T-cell (primary cell): ENCODE data around the gene ACOT11. TPM values are rescaled to one million over a fixed set of nuclear protein-coding genes. Genes with fewer than 3 reads are reported as not detected.

Experiments
- ATAC-seq, 4 experiments: fragments of 200-7000 bp in 3 of 4; fragments of 150-1000 bp in 1 of 4; cut with Tn5 transposase; replicated peaks in 1 of 4; 1 replicate in 3 of 4; 2 replicates in 1 of 4; pipeline ENCODE4 v1.10.0; 2021; ENCODE audit warnings: moderate library complexity in 3 of 4, mild to moderate bottlenecking in 2 of 4, moderate number of reproducible peaks in 1 of 4
- CTCF ChIA-PET, 2 donors: fragments of 300-600 bp; sonication (Branson Sonifier 250); formaldehyde crosslinking; loops; one replicate each; lab custom pipeline; 2022; ENCODE audit warnings: antibody characterized with exemption in 2 of 2; lab: Charles Lee
- POLR2A ChIA-PET, 2 donors: fragments of 300-600 bp; sonication (Branson Sonifier 250); formaldehyde crosslinking; loops; one replicate each; lab custom pipeline; 2022; ENCODE audit warnings: antibody characterized with exemption in 2 of 2; lab: Charles Lee
- DNase-seq, 35 experiments: peaks; one replicate each; pipeline versions ENCODE4 v3.0.0 to v3.0.0-alpha.2; 2013 to 2023
- H3K27ac ChIP-seq: one replicate; pipeline ENCODE4 v1.5.1; 2013; ENCODE audit warnings: low read length
- H3K27me3 ChIP-seq, 2 experiments: replicated peaks in 1 of 2; 1 replicate in 1 of 2; 2 replicates in 1 of 2; pipeline versions ENCODE4 v1.6.1 to v1.7.0; 2013; ENCODE audit warnings: low read length in 1 of 2, mixed read lengths in 1 of 2; ENCODE audit not compliant: control insufficient read depth in 2 of 2, insufficient read depth in 2 of 2; ENCODE audit errors: extremely low read depth in 1 of 2
- H3K36me3 ChIP-seq, 2 donors: 1 replicate in 1 of 2; 2 replicates in 1 of 2; pipeline versions ENCODE4 v1.6.1 to v1.7.0; 2013; ENCODE audit warnings: low read length in 1 of 2; ENCODE audit not compliant: control insufficient read depth in 2 of 2, insufficient read depth in 1 of 2; ENCODE audit errors: extremely low read depth in 1 of 2
- H3K4me1 ChIP-seq, 2 experiments: 1 replicate in 1 of 2; 2 replicates in 1 of 2; pipeline versions ENCODE4 v1.6.1 to v1.7.0; 2013; ENCODE audit warnings: low read length in 2 of 2, mixed read lengths in 1 of 2; ENCODE audit not compliant: insufficient read depth in 2 of 2, control insufficient read depth in 1 of 2; ENCODE audit errors: extremely low read depth in 1 of 2
- H3K4me3 ChIP-seq, 2 donors: 1 replicate in 1 of 2; 2 replicates in 1 of 2; pipeline versions ENCODE4 v1.5.1 to v1.7.0; 2013; ENCODE audit warnings: mild to moderate bottlenecking in 2 of 2, low read length in 1 of 2, moderate library complexity in 1 of 2; ENCODE audit not compliant: control insufficient read depth in 1 of 2; ENCODE audit errors: extremely low read depth in 1 of 2
- H3K9me3 ChIP-seq: 2 replicates; pipeline ENCODE4 v1.7.0; 2013
- H3K27ac Mint-ChIP-seq, 2 donors: one replicate each; pipeline ENCODE4 v1.8.0; 2020 to 2021; ENCODE audit warnings: mild to moderate bottlenecking in 2 of 2, mixed read lengths in 2 of 2
- H3K27me3 Mint-ChIP-seq, 2 donors: one replicate each; pipeline ENCODE4 v1.8.0; 2021 to 2022; ENCODE audit warnings: mixed read lengths in 2 of 2
- H3K36me3 Mint-ChIP-seq: one replicate; pipeline ENCODE4 v1.8.0; 2021; ENCODE audit warnings: mixed read lengths
- H3K4me1 Mint-ChIP-seq, 3 donors: one replicate each; pipeline ENCODE4 v1.8.0; 2020 to 2022; ENCODE audit warnings: mixed read lengths in 3 of 3, mild to moderate bottlenecking in 1 of 3
- H3K4me3 Mint-ChIP-seq, 3 donors: one replicate each; pipeline ENCODE4 v1.8.0; 2020 to 2022; ENCODE audit warnings: mild to moderate bottlenecking in 3 of 3, mixed read lengths in 3 of 3, moderate library complexity in 3 of 3
- H3K9me3 Mint-ChIP-seq, 3 donors: one replicate each; pipeline ENCODE4 v1.8.0; 2020 to 2022; ENCODE audit warnings: mixed read lengths in 3 of 3
- WGBS: methylation state at CpG from one replicate; pipeline ENCODE4 v1.1.5; 2013; ENCODE audit warnings: missing lambda C conversion rate; ENCODE audit not compliant: insufficient coverage; 5-methylcytosine and 5-hydroxymethylcytosine counted together
- total RNA-seq, 35 experiments: library from RNA in 6 of 35; stranded (reverse) in 6 of 35; fragments of 120-200 nt in 1 of 35; gene quantifications; one replicate each; pipeline versions ENCODE4 v1.2.1 to v1.2.4 and lab custom pipeline; 2013 to 2026

Gene ACOT11
- total RNA-seq, 5 donors from 2014 or later (not counting 1 experiment from before 2014, with no cell fraction given): 0.60 to 1.4 (median 0.93) TPM

DNA sequence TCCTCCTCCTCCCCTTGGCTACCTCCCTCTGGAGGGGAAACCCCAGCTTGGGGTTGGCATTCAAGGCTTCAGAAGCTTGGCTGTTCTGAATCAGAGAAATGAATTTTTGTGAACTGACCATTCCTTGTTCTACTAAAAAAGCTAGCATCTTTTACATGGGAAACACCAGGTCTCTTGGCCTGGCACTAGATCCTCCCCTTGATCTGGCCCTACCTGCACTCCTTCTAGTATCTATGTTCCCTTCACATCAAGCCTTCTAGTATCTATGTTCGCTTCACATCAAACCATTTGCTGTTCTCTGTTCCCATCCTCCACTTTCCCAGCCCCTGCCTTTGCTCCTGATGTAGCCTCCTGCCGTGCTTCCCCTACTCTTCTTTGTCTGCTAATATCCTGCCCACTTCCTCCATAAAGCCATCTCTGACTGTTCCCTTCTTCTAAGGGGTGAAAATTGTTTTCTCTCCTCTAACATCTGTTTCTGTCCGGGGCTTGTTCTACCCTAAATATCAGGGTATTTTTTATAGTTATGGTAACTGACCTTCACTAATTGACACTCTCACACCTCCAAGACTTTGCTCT is 49.5 kb downstream of the ACOT11 start:
- Mint-ChIP-seq H3K9me3 (no peaks in the 10 kb centered on the region), H3K27ac (no peak overlapping the region), H3K36me3 (no peaks in the 10 kb centered on the region), H3K27me3 (no peaks in the 10 kb centered on the region), H3K4me1 (no peaks in the 10 kb centered on the region), H3K4me3 (no peak overlapping the region)
- 100% methylated on average over 1 of the region's 3 CpGs for WGBS
- Histone ChIP-seq H3K27ac (no peak overlapping the region), H3K36me3 (no peaks in the 10 kb centered on the region), H3K4me3 (no peak overlapping the region), H3K27me3 (no peaks in the 10 kb centered on the region), H3K4me1 (no peaks in the 10 kb centered on the region), H3K9me3 (no peaks in the 10 kb centered on the region)
- POLR2A ChIA-PET: no interaction called here
- ATAC-seq: no peak
- no peak for DNase-seq
- CTCF ChIA-PET: no interaction called here

DNA sequence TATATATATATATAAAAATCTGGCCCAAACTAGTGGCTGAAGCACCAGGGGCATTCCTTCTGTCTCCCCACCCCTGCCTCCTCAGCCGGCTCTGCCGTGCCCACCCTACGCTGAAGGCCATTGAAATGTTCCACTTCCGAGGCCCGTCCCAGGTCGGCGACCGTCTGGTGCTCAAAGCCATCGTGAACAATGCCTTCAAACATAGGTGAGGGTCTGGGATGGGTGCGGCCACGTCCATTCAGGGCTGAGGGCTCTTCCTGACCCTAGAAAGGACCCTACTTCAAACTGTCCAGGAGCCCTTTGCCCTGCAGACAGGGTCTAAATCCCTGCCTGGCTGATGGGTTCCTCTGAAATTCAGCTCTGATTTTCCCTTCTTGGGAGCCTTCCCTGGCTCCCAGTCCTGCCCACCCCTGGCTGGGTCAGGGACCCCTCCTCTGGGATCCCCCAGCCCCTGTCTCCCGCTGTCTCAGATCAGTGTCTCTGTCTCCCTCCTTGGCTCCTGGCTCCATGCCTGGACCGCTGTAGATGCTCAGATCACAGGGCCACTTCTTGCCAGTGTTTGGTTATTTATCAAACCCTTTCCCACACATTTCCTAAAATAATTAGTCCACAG is 51.3 kb downstream of the ACOT11 start:
- H3K4me1 ChIP-seq: peaks cover 0 to 7% of the 10 kb centered on the region in 2 experiments
- ChIA-PET POLR2A (no interaction called here), CTCF (no interaction called here)
- no peak overlapping the region for H3K4me3 ChIP-seq
- no peak overlapping the region for H3K4me3 Mint-ChIP-seq
- no peak overlapping the region for H3K27ac ChIP-seq
- H3K36me3 ChIP-seq: no peaks in the 10 kb centered on the region
- H3K9me3 ChIP-seq: no peaks in the 10 kb centered on the region
- no peaks in the 10 kb centered on the region for H3K27me3 Mint-ChIP-seq
- ATAC-seq (no peak), DNase-seq (no peak)
- H3K36me3 Mint-ChIP-seq: no peaks in the 10 kb centered on the region
- H3K9me3 Mint-ChIP-seq: no peaks in the 10 kb centered on the region
- 92% methylated on average over 13 of the region's 13 CpGs for WGBS
- peaks cover 3 to 4% (median 3%) of the 10 kb centered on the region in 3 donors for H3K4me1 Mint-ChIP-seq
- no peaks in the 10 kb centered on the region for H3K27me3 ChIP-seq
- H3K27ac Mint-ChIP-seq: no peak overlapping the region

DNA sequence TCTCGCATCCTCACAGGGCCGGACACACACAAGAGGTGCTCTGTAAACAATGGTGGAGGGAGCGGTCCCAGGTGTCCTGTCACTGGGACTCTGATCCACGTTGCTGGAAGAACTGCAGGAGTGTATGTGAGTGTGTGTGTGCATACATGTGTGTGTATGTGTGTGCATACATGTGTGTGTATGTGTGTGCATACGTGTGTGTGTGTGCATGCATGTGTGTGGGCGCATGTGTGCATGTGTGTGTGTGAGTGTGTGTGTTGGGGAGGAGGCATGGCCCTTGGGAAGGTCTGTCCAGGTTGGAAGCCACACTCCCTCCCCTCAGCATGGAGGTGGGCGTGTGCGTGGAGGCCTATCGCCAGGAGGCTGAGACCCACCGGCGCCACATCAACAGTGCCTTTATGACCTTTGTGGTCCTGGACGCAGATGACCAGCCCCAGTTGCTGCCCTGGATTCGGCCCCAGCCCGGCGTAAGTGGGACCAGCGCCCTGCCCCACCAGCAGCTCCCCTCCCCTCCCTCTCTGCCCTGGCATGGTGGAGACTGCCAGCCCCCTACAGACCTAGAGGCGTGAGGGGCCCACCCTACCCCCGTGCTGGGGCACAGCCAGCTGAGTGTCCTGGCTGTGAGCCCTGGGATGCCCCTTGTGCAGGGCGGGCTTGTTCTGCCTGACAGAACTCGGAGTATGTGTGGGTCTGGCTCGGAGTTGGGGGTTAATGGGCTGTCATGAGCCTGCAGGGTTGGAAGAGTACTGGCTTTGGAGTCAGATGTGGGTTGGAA is 53.1 kb downstream of the ACOT11 start:
- no peak for ATAC-seq
- CTCF ChIA-PET: no interaction called here
- WGBS: 84% methylated on average over 18 of the region's 21 CpGs

DNA sequence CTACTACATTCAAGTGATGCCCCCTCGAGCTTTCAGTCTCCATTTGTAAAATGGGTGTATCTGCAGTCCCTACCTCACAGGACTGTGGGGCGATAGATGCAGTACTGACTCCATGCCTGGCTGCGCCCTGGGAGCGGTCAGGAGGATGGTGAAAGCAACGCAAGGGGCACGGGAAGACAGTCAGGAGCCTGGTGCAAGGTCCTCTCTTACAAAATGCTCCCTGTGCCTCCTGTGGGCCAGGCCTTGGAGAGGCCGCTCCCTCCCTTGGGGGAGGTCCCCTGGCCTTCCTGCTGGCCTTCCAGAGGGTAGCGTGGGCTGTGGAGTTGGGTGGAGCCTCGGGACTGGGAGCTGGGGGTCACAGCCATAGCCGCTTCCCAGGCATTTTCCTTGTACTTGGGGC is 53.7 kb downstream of the ACOT11 start:
- no peaks in the 10 kb centered on the region for H3K27me3 ChIP-seq
- ChIA-PET POLR2A (no interaction called here), CTCF (no interaction called here)
- Mint-ChIP-seq H3K4me3 (no peak overlapping the region), H3K36me3 (no peaks in the 10 kb centered on the region), H3K9me3 (no peaks in the 10 kb centered on the region), H3K27me3 (no peaks in the 10 kb centered on the region), H3K27ac (no peak overlapping the region), H3K4me1 (peaks cover 14 to 16% (median 15%) of the 10 kb centered on the region in 3 donors)
- WGBS: 91% methylated on average over 6 of the region's 10 CpGs
- H3K9me3 ChIP-seq: no peaks in the 10 kb centered on the region
- no peak for ATAC-seq
- peaks cover 0 to 17% of the 10 kb centered on the region in 2 experiments for H3K4me1 ChIP-seq
- no peaks in the 10 kb centered on the region for H3K36me3 ChIP-seq
- no peak overlapping the region for H3K27ac ChIP-seq
- no peak for DNase-seq
- no peak overlapping the region for H3K4me3 ChIP-seq

More for the DNA sequence above, 53.1 kb downstream of the ACOT11 start:
- no peak overlapping the region for H3K27ac ChIP-seq
- no peak overlapping the region for H3K4me3 ChIP-seq
- Mint-ChIP-seq H3K4me3 (no peak overlapping the region), H3K27me3 (no peaks in the 10 kb centered on the region), H3K9me3 (no peaks in the 10 kb centered on the region), H3K27ac (no peak overlapping the region), H3K36me3 (no peaks in the 10 kb centered on the region), H3K4me1 (peaks cover 14 to 16% (median 15%) of the 10 kb centered on the region in 3 donors)
- no peaks in the 10 kb centered on the region for H3K36me3 ChIP-seq
- H3K4me1 ChIP-seq: peaks cover 0 to 17% of the 10 kb centered on the region in 2 experiments
- POLR2A ChIA-PET: no interaction called here
- H3K9me3 ChIP-seq: no peaks in the 10 kb centered on the region
- DNase-seq: no peak
- no peaks in the 10 kb centered on the region for H3K27me3 ChIP-seq

DNA sequence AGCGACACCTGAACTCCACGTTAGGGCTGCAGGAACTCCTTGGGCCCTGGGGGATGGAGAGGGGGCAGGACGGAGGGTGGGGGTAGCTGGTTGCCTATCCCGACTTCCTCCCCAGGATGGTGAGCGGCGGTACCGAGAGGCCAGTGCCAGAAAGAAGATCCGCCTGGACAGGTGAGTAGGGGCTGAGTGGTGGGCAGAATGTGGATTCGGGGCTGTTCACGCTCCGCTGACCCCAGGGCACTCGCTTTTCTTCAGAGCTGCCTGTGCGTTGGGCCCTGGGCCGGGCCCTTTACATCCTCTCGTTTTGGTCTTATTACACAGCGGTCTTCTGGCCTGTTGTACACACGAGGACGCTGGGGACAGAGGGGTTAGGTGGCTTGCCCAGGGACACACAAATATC is 54.5 kb downstream of the ACOT11 start:
- Histone ChIP-seq H3K9me3 (no peaks in the 10 kb centered on the region), H3K27me3 (no peaks in the 10 kb centered on the region), H3K4me3 (no peak overlapping the region), H3K4me1 (peaks cover 0 to 17% of the 10 kb centered on the region in 2 experiments), H3K36me3 (no peaks in the 10 kb centered on the region), H3K27ac (no peak overlapping the region)
- DNase-seq: no peak
- WGBS: 96% methylated on average over 13 of the region's 18 CpGs
- no peak overlapping the region for H3K4me3 Mint-ChIP-seq
- H3K4me1 Mint-ChIP-seq: peaks cover 14 to 16% (median 15%) of the 10 kb centered on the region in 3 donors
- no peak for ATAC-seq
- ChIA-PET CTCF (no interaction called here), POLR2A (no interaction called here)
- H3K9me3 Mint-ChIP-seq: no peaks in the 10 kb centered on the region
- H3K27ac Mint-ChIP-seq: no peak overlapping the region
- no peaks in the 10 kb centered on the region for H3K27me3 Mint-ChIP-seq
- H3K36me3 Mint-ChIP-seq: no peaks in the 10 kb centered on the region

DNA sequence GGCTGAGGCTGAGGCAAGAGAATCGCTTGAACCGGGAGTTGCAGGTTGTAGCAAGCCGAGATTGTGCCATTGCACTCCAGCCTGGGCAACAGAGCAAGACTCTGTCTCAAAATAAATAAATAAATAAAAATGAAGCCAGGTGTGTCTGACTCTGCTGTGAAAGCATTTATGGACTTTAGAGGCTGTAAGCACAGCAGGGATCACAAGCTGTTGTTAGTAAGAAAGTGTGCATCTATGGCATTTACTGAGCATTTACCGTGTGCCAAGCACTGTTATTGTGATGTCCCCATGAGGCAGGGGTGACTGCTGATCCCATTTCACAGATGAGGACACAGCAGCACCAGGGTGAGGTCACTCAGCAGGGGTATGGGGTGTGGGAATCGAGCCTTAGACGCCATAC is 55.2 kb downstream of the ACOT11 start:
- DNase-seq: no peak
- ChIA-PET CTCF (no interaction called here), POLR2A (no interaction called here)
- no peak overlapping the region for H3K27ac Mint-ChIP-seq
- H3K9me3 Mint-ChIP-seq: no peaks in the 10 kb centered on the region
- ATAC-seq: no peak
- H3K27ac ChIP-seq: no peak overlapping the region
- H3K27me3 ChIP-seq: no peaks in the 10 kb centered on the region
- H3K4me1 ChIP-seq: peaks cover 0 to 17% of the 10 kb centered on the region in 2 experiments
- H3K4me3 ChIP-seq: no peak overlapping the region
- H3K4me1 Mint-ChIP-seq: peaks cover 14 to 16% (median 15%) of the 10 kb centered on the region in 3 donors
- no peaks in the 10 kb centered on the region for H3K27me3 Mint-ChIP-seq
- H3K36me3 ChIP-seq: no peaks in the 10 kb centered on the region
- no peaks in the 10 kb centered on the region for H3K36me3 Mint-ChIP-seq
- H3K4me3 Mint-ChIP-seq: no peak overlapping the region
- H3K9me3 ChIP-seq: no peaks in the 10 kb centered on the region
- 90% methylated on average over 2 of the region's 6 CpGs for WGBS
